ENCODE measurements around the gene AP3S1. TPM values are rescaled to one million over a fixed set of nuclear protein-coding genes. Genes with fewer than 3 reads are reported as not detected.

AP3S1 gene
- total RNA-seq, 2 donors from 2014 or later, result 47.8 to 87.9 TPM

DNA sequence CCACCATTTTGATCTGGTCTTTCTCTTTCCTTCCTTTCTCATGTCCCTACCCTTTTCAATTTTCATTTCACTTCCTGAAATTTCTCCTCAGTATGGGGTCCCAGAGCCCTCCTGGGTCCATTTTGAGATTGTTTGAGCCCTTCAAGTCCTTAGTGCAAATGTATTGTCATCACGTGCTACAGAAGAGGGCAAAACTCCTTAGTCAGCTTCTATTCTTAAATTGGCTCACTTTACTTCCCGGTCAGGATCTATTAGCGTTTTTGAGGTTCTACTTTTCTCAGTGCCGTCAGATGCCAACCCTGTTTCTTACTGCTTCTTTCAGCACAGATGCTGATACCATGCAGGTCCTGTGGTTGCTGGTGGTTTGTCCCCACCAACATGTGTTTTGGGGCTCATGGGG lies 6.3 kb upstream of the AP3S1 start:
- 92 to 93% methylated on average over 4 of the region's 4 CpGs for WGBS, 2 donors
- H3K27me3 ChIP-seq, result no peaks in the 10 kb centered on the region
- H3K4me3 ChIP-seq, result no peak overlapping the region
- H3K36me3 ChIP-seq (replicated peaks in 1 of 2; ENCODE audit: insufficient read depth in 1 of 2, low read depth in 2 of 2), result peaks cover 0 to 13% of the 10 kb centered on the region in 2 donors
- intact Hi-C loops (cut with DNase I), result loop anchor here (5.0 kb wide), 1 partner anchor 203 kb away; no protein-coding TSS in a partner anchor
- DNase-seq, result no peak
- H3K9me3 ChIP-seq, result no peaks in the 10 kb centered on the region
- peaks cover 32% of the 10 kb centered on the region for H3K4me1 ChIP-seq
- no peak overlapping the region for H3K27ac ChIP-seq
- ATAC-seq, result no peak
- TF ChIP-seq, protein P1, sequence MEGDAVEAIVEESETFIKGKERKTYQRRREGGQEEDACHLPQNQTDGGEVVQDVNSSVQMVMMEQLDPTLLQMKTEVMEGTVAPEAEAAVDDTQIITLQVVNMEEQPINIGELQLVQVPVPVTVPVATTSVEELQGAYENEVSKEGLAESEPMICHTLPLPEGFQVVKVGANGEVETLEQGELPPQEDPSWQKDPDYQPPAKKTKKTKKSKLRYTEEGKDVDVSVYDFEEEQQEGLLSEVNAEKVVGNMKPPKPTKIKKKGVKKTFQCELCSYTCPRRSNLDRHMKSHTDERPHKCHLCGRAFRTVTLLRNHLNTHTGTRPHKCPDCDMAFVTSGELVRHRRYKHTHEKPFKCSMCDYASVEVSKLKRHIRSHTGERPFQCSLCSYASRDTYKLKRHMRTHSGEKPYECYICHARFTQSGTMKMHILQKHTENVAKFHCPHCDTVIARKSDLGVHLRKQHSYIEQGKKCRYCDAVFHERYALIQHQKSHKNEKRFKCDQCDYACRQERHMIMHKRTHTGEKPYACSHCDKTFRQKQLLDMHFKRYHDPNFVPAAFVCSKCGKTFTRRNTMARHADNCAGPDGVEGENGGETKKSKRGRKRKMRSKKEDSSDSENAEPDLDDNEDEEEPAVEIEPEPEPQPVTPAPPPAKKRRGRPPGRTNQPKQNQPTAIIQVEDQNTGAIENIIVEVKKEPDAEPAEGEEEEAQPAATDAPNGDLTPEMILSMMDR (IDR thresholded peaks at IDR 0.05), result no peak
- no peak for TF ChIP-seq POLR2A (IDR thresholded peaks at IDR 0.05)

DNA sequence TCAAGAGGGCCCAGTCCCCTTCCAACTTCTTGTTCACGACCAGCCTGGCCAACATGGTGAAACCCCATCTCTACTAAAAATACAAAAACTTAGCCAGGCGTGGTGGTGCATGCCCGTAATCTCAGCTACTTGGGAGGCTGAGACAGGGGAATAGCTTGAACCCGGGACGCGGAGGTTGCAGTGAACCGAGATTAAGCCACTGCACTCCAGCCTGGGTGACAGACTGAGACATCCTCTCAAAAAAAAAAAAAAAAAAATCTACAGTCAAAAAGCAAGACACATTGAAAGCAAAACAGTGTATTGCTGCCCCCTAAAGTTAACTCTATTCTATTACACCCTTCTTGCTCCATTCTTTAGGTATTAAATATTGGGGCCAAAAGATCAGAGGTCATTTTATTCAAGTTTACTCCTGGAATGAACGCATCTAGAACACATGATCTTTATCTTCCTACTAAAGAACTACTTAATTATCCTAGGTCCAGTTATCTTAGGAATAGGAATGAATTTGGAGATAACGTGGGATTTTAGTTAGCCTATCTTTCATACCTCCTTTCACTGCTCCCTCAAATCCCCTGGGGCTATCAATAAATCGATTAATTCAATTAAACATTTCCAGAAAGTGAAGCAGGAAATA lies 2.7 kb upstream of the AP3S1 start:
- WGBS, 2 donors, result 28 to 29% methylated on average over 10 of the region's 10 CpGs
- no peak for DNase-seq
- no peak for TF ChIP-seq POLR2A (IDR thresholded peaks at IDR 0.05)
- TF ChIP-seq, protein P1 (IDR thresholded peaks at IDR 0.05), result peak; percentile 37 to 82 (median 63)
- Histone ChIP-seq H3K27me3 (no peaks in the 10 kb centered on the region), H3K4me3 (no peak overlapping the region), H3K4me1 (peaks cover 39% of the 10 kb centered on the region), H3K9me3 (no peaks in the 10 kb centered on the region), H3K27ac (peak overlapping the region in 1 of 4 donors; percentile 11), H3K36me3 (replicated peaks in 1 of 2; ENCODE audit: insufficient read depth in 1 of 2, low read depth in 2 of 2) (peaks cover 0 to 9% of the 10 kb centered on the region in 2 donors)
- ATAC-seq, result no peak
- intact Hi-C loops (cut with DNase I), result loop anchor here (5.0 kb wide), 1 partner anchor 207 kb away; no protein-coding TSS in a partner anchor

DNA sequence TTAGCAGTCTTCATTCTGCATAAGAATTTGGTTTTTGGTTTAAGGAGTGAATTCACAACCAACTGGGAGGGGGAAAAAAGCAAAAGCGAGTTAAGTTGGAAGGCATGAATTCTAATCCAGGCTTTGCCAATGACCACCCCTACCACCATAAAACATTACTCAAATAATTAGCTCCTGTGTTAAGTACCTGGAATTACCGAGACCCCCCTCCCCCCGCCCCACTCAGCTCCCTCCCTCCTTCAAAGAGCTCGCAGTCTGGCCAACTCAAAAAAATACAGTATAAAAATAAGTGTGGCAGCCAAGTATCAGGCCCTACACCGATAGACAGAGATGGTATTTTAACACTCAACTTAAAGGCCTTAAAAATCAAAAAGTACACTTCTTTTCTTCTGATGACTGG lies 862 bp upstream of the AP3S1 start:
- DNase-seq (no peak), ATAC-seq (no peak)
- H3K36me3 ChIP-seq (replicated peaks in 1 of 2; ENCODE audit: insufficient read depth in 1 of 2, low read depth in 2 of 2), result peaks cover 0 to 3% of the 10 kb centered on the region in 2 donors
- no peaks in the 10 kb centered on the region for H3K27me3 ChIP-seq
- no peaks in the 10 kb centered on the region for H3K9me3 ChIP-seq
- 0% methylated on average over 5 of the region's 5 CpGs for WGBS, 2 donors
- no peak for TF ChIP-seq POLR2A (IDR thresholded peaks at IDR 0.05)
- TF ChIP-seq, protein P1 (IDR thresholded peaks at IDR 0.05), result no peak
- peak overlapping the region; percentile 88 to 93 (median 90) for H3K27ac ChIP-seq
- intact Hi-C loops (cut with DNase I), result no loop called here
- H3K4me1 ChIP-seq, result peaks cover 54% of the 10 kb centered on the region
- H3K4me3 ChIP-seq, result peak overlapping the region; percentile 52 to 70

DNA sequence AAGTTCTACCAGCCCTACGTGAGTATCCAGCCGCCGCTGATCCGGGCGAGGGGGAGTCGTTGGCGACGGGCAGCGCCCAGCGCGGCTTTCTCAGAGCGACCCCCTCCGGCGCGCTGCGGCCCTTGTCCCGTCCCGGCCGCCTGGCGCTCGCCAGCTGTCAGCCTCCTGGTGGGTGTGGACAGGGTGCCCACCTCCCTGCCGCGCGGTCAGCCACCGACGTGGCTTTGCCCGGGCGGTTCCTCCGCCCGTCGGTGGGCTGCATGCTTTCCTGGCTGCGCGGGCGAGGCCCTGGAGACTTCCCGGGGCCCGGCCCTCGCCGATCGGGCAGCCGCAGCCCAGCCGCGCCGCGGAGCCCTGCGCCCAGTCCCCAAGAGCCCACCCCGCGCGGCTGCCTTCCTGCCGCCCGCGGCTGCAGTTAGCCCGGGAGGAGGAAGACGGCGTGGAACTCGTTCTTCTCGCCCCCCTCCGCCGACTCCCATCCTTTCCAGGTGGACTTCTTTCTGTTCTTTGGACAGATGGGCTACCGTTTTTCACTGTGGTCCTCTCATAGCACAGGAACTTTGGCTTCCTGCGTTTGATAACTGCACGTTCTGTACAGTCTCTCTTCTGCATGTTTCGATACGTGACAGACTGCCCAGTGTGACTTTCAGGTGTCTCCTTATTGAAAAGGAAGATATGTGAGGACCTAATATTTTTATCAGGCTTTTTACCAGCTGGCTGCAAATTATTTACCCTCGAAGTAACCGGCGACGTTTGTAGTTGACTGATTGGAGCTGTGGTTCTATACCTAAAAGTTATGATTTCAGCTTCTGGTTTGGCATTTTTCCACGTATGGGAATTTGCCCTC lies 577 bp downstream of the AP3S1 start:
- ATAC-seq (peak; percentile 64), DNase-seq (peak in 3 of 4 donors; percentile 62 to 73 (median 71))
- H3K9me3 ChIP-seq, result no peaks in the 10 kb centered on the region
- peak overlapping the region; percentile 88 to 93 (median 90) for H3K27ac ChIP-seq
- no peaks in the 10 kb centered on the region for H3K27me3 ChIP-seq
- H3K36me3 ChIP-seq (replicated peaks in 1 of 2; ENCODE audit: insufficient read depth in 1 of 2, low read depth in 2 of 2), result peaks cover 0 to 1% of the 10 kb centered on the region in 2 donors
- intact Hi-C loops (cut with DNase I), result no loop called here
- TF ChIP-seq, protein P1 (IDR thresholded peaks at IDR 0.05), result peak in 2 of 7 experiments; percentile 11 to 25
- TF ChIP-seq POLR2A (IDR thresholded peaks at IDR 0.05), result peak in 1 of 3 donors; percentile 34
- peak overlapping the region; percentile 52 to 70 for H3K4me3 ChIP-seq
- WGBS, 2 donors, result 0% methylated on average over 19 to 68 of the region's 68 CpGs
- peaks cover 58% of the 10 kb centered on the region for H3K4me1 ChIP-seq
